CD4-positive, alpha-beta T cell treated with Interleukin-4 for 4 hours (primary cell): Measurements from ENCODE around the gene ANKRD13B.

Source experiments
- DNase-seq: peaks from one replicate; pipeline ENCODE4 v3.0.0-alpha.2; 2020

Gene ANKRD13B

GRCh38 chr17:29569245-29569950, 23.5 kb upstream of the ANKRD13B start:
- no peak for DNase-seq

- no peak for DNase-seq
These were observed 22.4 kb upstream of the ANKRD13B start for GRCh38 chr17:29570521-29570920.

GRCh38 chr17:29571486-29571882, 21.4 kb upstream of the ANKRD13B start:
- DNase-seq = no peak

GRCh38 chr17:29571883-29572681, 20.9 kb upstream of the ANKRD13B start:
- no peak for DNase-seq

GRCh38 chr17:29572691-29573557, 20.0 kb upstream of the ANKRD13B start:
- DNase-seq = peak; percentile 30

GRCh38 chr17:29573558-29573869, 19.4 kb upstream of the ANKRD13B start:
- DNase-seq = no peak

GRCh38 chr17:29573871-29574731, 18.8 kb upstream of the ANKRD13B start:
- no peak for DNase-seq

GRCh38 chr17:29574732-29575510, 18.0 kb upstream of the ANKRD13B start:
- DNase-seq = no peak

- DNase-seq = no peak
These were observed 17.3 kb upstream of the ANKRD13B start for GRCh38 chr17:29575511-29576213.

GRCh38 chr17:29576214-29577000, 16.5 kb upstream of the ANKRD13B start:
- DNase-seq = no peak

GRCh38 chr17:29577001-29577370, 15.9 kb upstream of the ANKRD13B start:
- DNase-seq = no peak

- no peak for DNase-seq
These were observed 15.3 kb upstream of the ANKRD13B start for GRCh38 chr17:29577385-29578211.

GRCh38 chr17:29578626-29579485, 14.1 kb upstream of the ANKRD13B start:
- no peak for DNase-seq

- DNase-seq = peak; percentile 88
These were observed 12.8 kb upstream of the ANKRD13B start for GRCh38 chr17:29579866-29580771.

GRCh38 chr17:29581583-29582253, 11.2 kb upstream of the ANKRD13B start:
- DNase-seq = no peak

GRCh38 chr17:29582254-29582765, 10.6 kb upstream of the ANKRD13B start:
- no peak for DNase-seq
